ENCODE data around the gene RHAG.

- TF ChIP-seq, protein P1, sequence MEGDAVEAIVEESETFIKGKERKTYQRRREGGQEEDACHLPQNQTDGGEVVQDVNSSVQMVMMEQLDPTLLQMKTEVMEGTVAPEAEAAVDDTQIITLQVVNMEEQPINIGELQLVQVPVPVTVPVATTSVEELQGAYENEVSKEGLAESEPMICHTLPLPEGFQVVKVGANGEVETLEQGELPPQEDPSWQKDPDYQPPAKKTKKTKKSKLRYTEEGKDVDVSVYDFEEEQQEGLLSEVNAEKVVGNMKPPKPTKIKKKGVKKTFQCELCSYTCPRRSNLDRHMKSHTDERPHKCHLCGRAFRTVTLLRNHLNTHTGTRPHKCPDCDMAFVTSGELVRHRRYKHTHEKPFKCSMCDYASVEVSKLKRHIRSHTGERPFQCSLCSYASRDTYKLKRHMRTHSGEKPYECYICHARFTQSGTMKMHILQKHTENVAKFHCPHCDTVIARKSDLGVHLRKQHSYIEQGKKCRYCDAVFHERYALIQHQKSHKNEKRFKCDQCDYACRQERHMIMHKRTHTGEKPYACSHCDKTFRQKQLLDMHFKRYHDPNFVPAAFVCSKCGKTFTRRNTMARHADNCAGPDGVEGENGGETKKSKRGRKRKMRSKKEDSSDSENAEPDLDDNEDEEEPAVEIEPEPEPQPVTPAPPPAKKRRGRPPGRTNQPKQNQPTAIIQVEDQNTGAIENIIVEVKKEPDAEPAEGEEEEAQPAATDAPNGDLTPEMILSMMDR (IDR thresholded peaks at IDR 0.05) = no peak
- TF ChIP-seq POLR2A (IDR thresholded peaks at IDR 0.05) = no peak
Measured at GRCh38 chr6:49609285-49609684, 27.4 kb downstream of the RHAG start.
